ENCODE results near the gene HERC5. TPM values are rescaled to one million over a fixed set of nuclear protein-coding genes. Genes with fewer than 3 reads are reported as not detected.

The HERC5 gene
- total RNA-seq, 1 experiment from 2014 or later: 17.2 TPM

GRCh38 chr4:88452912-88453311 lies 4.0 kb upstream of the HERC5 start:
- Mint-ChIP-seq H3K27me3 (ENCODE audit: low read depth) (peaks cover 11% of the 10 kb centered on the region), H3K9me3 (peaks cover 2 to 4% of the 10 kb centered on the region in 2 experiments; a peak in 3 of 5 replicates), H3K4me3 (no peak overlapping the region), H3K4me1 (peaks cover 11 to 18% of the 10 kb centered on the region in 2 experiments), H3K27ac (no peak overlapping the region), H3K36me3 (ENCODE audit: insufficient read depth in 1 of 3, low read depth in 3 of 3) (peaks cover 5 to 9% (median 7%) of the 10 kb centered on the region in 3 experiments)
- no peak for TF ChIP-seq CTCF (conservative IDR thresholded peaks at IDR 0.05)
- Histone ChIP-seq H3K56ac (ENCODE audit: insufficient read length, low read depth, low read length) (no peak overlapping the region), H2BK12ac (ENCODE audit: insufficient read length, low read depth, low read length) (no peak overlapping the region), H3K14ac (ENCODE audit: insufficient read depth, low read length) (no peak overlapping the region), H3K4me1 (ENCODE audit: insufficient read depth, low read length) (no peaks in the 10 kb centered on the region), H3K9ac (ENCODE audit: extremely low read depth, insufficient read length, low read length) (no peak overlapping the region), H3K79me1 (ENCODE audit: insufficient read depth, low read depth, low read length, poor library complexity, severe bottlenecking) (no peaks in the 10 kb centered on the region), H2AFZ (ENCODE audit: low read length) (no peak overlapping the region), H3K23ac (ENCODE audit: insufficient read length, low read depth, low read length) (no peak overlapping the region), H4K5ac (ENCODE audit: insufficient read length, low read depth, low read length) (no peak overlapping the region), H3K18ac (ENCODE audit: insufficient read length, low read depth, low read length) (no peak overlapping the region), H2AK5ac (ENCODE audit: insufficient read length, low read length) (no peak overlapping the region), H3K27ac (ENCODE audit: insufficient read length, low read depth, low read length) (no peak overlapping the region), H3T11ph (ENCODE audit: low read length) (no peak overlapping the region), H4K91ac (ENCODE audit: insufficient read length, low read depth, low read length) (no peak overlapping the region), H2BK20ac (ENCODE audit: low read depth, low read length, poor library complexity, severe bottlenecking) (no peak overlapping the region), H2BK15ac (ENCODE audit: low read depth, low read length) (no peak overlapping the region), H2BK5ac (ENCODE audit: insufficient read length, low read length) (no peak overlapping the region), H3K9me3 (ENCODE audit: control insufficient read depth, low read depth, low read length) (no peaks in the 10 kb centered on the region), H3K4ac (ENCODE audit: low read depth, low read length) (no peak overlapping the region), H2BK120ac (ENCODE audit: low read depth, low read length, poor library complexity, severe bottlenecking) (no peak overlapping the region), H4K8ac (replicated peaks; ENCODE audit: insufficient read length, low read depth, low read length) (no peak overlapping the region), H3K4me2 (ENCODE audit: insufficient read depth, insufficient read length, low read length) (no peak overlapping the region), H3K79me2 (ENCODE audit: insufficient read depth, low read length) (no peaks in the 10 kb centered on the region), H3K23me2 (ENCODE audit: insufficient read length, low read depth, low read length, poor library complexity, severe bottlenecking) (peaks cover 4% of the 10 kb centered on the region), H3K27me3 (ENCODE audit: insufficient read depth, low read length) (peaks cover 2% of the 10 kb centered on the region; the same call in 1 of the 2 replicates), H4K20me1 (ENCODE audit: control insufficient read depth, insufficient read depth, insufficient read length) (no peaks in the 10 kb centered on the region)
- no CpG with 5 or more reads among the region's 2 CpGs for WGBS (ENCODE audit: extremely low coverage, insufficient read length, low lambda C conversion rate)
- DNase-seq: no peak
